HG03457 (cell line): Measurements from ENCODE around the gene ZFX.
"Not testable (repeated sequence)": the region's sequence is repeated elsewhere in the genome, so short reads cannot be mapped to it uniquely, and the experiment has no call there.

Source experiments
- ATAC-seq: cut with Tn5 transposase; IDR thresholded peaks from one replicate; pipeline ENCODE4 v1.9.1; 2021; ENCODE audit warnings: moderate number of reproducible peaks; ENCODE audit not compliant: unreplicated experiment

The ZFX gene

GRCh38 chrX:24149351-24150050, at the start of gene ZFX:
Gene ZFX (plus strand): TSS chrX:24149729. CDS start chrX:24172743, 23,014 bp downstream.
- peak; percentile 42 for ATAC-seq

GRCh38 chrX:24100713-24101112, 48.8 kb upstream of the ZFX start:
- no peak for ATAC-seq

GRCh38 chrX:24110069-24110468, 39.5 kb upstream of the ZFX start:
- ATAC-seq, result no peak

- no peak for ATAC-seq
These were observed 36.3 kb upstream of the ZFX start for GRCh38 chrX:24113181-24113580.

- no peak for ATAC-seq
These were observed 32.3 kb upstream of the ZFX start for GRCh38 chrX:24117258-24117657.

- no peak for ATAC-seq
These were observed 25.2 kb upstream of the ZFX start for GRCh38 chrX:24124244-24124799.

GRCh38 chrX:24125028-24125612, 24.4 kb upstream of the ZFX start:
- ATAC-seq, result no peak

- no peak for ATAC-seq
These were observed 18.1 kb upstream of the ZFX start for GRCh38 chrX:24131476-24131875.

- no peak for ATAC-seq
These were observed 16.2 kb upstream of the ZFX start for GRCh38 chrX:24133312-24133711.

GRCh38 chrX:24135768-24136167, 13.8 kb upstream of the ZFX start:
- ATAC-seq, result not testable (repeated sequence)

GRCh38 chrX:24137192-24137591, 12.3 kb upstream of the ZFX start:
- no peak for ATAC-seq

GRCh38 chrX:24143982-24144381, 5.5 kb upstream of the ZFX start:
- ATAC-seq, result not testable (repeated sequence)

- no peak for ATAC-seq
These were observed 5.0 kb upstream of the ZFX start for GRCh38 chrX:24144528-24144927.

- no peak for ATAC-seq
These were observed 4.0 kb upstream of the ZFX start for GRCh38 chrX:24145303-24146186.

GRCh38 chrX:24146283-24146949, 3.1 kb upstream of the ZFX start:
- ATAC-seq, result no peak

- no peak for ATAC-seq
These were observed 2.4 kb upstream of the ZFX start for GRCh38 chrX:24147165-24147564.

GRCh38 chrX:24148121-24148520, 1.4 kb upstream of the ZFX start:
- no peak for ATAC-seq

- peak; percentile 7 for ATAC-seq
These were observed 786 bp upstream of the ZFX start for GRCh38 chrX:24148535-24149350.

GRCh38 chrX:24150051-24150790, 692 bp downstream of the ZFX start:
- peak; percentile 56 for ATAC-seq
